IMR-90 (cell line): ENCODE measurements around the gene INPP1.

Experiments
- BHLHE40 ChIP-seq: fragments of 150-350 bp; IDR thresholded peaks from 2 replicates; pipeline ENCODE4 v1.6.1; 2016; ENCODE audit warnings: mild to moderate bottlenecking, low read depth, low read length
- CTCF ChIP-seq: conservative IDR thresholded peaks from 2 replicates; pipeline ENCODE4 v1.5.1; 2012; ENCODE audit warnings: mild to moderate bottlenecking, low read depth, low read length, improper control_type of control experiment
- MAFK ChIP-seq: IDR thresholded peaks from 2 replicates; pipeline ENCODE4 v1.6.1; 2012; ENCODE audit warnings: low read depth, low read length, improper control_type of control experiment
- MAZ ChIP-seq: IDR thresholded peaks from 2 replicates; pipeline ENCODE4 v1.6.1; 2012; ENCODE audit warnings: low read depth, mild to moderate bottlenecking, low read length, improper control_type of control experiment, moderate library complexity, borderline replicate concordance
- POLR2A ChIP-seq: IDR thresholded peaks from 2 replicates; pipeline ENCODE4 v1.6.1; 2012; ENCODE audit warnings: mild to moderate bottlenecking, low read depth, low read length
- RAD21 ChIP-seq: IDR thresholded peaks from 2 replicates; pipeline ENCODE4 v1.6.1; 2012; ENCODE audit warnings: low read length, improper control_type of control experiment
- RFX5 ChIP-seq: IDR thresholded peaks from 2 replicates; pipeline ENCODE4 v1.8.0; 2012; ENCODE audit warnings: low read depth, mild to moderate bottlenecking, low read length, moderate library complexity
- TF ChIP-seq, protein P1 (sequence below): fragments of 150-350 bp; IDR thresholded peaks from 2 replicates; pipeline ENCODE4 v1.6.1; 2016; ENCODE audit warnings: low read depth, mild to moderate bottlenecking, low read length, moderate library complexity, borderline replicate concordance
- TF ChIP-seq, protein P2 (sequence below): fragments of 150-350 bp; IDR thresholded peaks from 2 replicates; pipeline ENCODE4 v1.6.1; 2017; ENCODE audit warnings: mild to moderate bottlenecking, antibody characterized with exemption, low read length, low read depth

GRCh38 chr2:190360965-190361364 is 17.6 kb downstream of the INPP1 start:
- no peak for TF ChIP-seq POLR2A
- TF ChIP-seq, protein P1, sequence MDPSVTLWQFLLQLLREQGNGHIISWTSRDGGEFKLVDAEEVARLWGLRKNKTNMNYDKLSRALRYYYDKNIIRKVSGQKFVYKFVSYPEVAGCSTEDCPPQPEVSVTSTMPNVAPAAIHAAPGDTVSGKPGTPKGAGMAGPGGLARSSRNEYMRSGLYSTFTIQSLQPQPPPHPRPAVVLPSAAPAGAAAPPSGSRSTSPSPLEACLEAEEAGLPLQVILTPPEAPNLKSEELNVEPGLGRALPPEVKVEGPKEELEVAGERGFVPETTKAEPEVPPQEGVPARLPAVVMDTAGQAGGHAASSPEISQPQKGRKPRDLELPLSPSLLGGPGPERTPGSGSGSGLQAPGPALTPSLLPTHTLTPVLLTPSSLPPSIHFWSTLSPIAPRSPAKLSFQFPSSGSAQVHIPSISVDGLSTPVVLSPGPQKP, result no peak
- no peak for TF ChIP-seq CTCF
- no peak for TF ChIP-seq RAD21
- no peak for TF ChIP-seq MAFK
- TF ChIP-seq RFX5, result no peak
- TF ChIP-seq, protein P2, sequence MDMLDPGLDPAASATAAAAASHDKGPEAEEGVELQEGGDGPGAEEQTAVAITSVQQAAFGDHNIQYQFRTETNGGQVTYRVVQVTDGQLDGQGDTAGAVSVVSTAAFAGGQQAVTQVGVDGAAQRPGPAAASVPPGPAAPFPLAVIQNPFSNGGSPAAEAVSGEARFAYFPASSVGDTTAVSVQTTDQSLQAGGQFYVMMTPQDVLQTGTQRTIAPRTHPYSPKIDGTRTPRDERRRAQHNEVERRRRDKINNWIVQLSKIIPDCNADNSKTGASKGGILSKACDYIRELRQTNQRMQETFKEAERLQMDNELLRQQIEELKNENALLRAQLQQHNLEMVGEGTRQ, result no peak
- TF ChIP-seq BHLHE40, result no peak
- TF ChIP-seq MAZ, result no peak
